ENCODE data around the gene ANK2.

- TF ChIP-seq CTCF (conservative IDR thresholded peaks at IDR 0.05; ENCODE audit: low read length) = no peak
- no peak for TF ChIP-seq EZH2phosphoT487 (IDR thresholded peaks at IDR 0.05; ENCODE audit: borderline replicate concordance)
Observed at GRCh38 chr4:113060853-113061252, 11.4 kb downstream of the ANK2 start.

Data from Loucy (cell line).